Hepatic stellate cell (primary cell): Measurements from ENCODE around the gene NXPH3.
A peak's percentile ranks its signal among the peaks of the same experiment; 100 is the strongest.

ENCODE experiments used
- DNase-seq: peaks from one replicate; pipeline ENCODE4 v3.0.0; 2011; ENCODE audit warnings: low spot score

NXPH3 gene

DNA sequence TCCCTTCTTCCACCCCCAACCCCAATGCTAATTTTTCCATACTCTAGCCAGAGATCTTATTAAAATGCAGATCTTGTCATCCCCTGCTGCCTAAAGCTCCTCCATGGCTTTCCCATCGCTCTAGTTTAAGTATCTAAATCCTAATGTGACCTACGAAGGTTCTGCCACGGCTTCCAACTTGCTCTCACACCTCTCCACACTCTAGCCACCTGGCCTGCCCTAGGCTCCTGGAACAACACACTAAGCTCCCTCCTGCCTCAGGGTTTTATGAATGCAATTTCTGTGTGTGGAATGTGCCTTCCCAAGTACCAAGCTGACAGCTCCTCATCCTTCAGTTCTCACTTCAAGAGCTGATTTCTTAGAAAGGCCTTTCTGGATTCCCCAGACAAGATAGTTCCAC lies 16.6 kb downstream of the NXPH3 start:
- no peak for DNase-seq

DNA sequence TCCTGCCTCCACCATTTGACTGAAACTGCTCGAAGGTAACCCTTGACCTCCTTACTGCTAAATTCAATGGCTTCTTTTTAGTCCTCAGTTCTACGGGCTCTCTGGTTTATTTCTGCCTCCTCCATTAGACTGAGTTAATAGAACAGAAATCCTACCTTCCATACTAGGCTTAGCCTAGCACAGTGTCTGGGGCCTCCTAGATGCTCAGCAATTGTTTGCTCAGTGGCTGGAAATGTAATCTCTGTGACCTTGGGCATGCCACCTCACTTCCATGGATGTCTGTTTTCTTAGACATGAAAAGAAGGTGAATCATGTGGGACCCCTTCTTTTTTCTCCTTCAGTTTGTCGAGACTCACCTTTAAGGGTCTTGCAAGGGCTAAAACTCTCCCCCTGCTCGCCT lies 19.7 kb downstream of the NXPH3 start:
- no peak for DNase-seq

DNA sequence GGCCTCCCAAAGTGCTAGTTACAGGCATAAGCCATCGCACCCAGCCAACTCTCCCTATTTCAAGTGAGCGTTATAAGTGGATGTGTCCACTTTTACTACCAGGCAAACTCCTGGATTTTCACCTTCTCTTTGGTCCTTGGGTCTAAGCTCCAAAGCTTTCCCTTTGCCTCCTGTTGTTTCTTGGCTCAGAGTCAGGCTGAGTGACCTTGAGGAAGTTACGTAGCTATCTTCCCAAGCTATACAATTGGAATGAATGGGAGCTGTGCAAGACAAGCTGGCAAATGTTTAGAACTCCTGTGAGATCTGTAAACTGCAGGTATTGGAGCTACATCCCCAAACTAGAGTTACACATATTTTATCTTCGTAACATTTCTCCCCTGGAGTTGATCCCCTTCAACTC lies 20.3 kb downstream of the NXPH3 start:
- DNase-seq = no peak

DNA sequence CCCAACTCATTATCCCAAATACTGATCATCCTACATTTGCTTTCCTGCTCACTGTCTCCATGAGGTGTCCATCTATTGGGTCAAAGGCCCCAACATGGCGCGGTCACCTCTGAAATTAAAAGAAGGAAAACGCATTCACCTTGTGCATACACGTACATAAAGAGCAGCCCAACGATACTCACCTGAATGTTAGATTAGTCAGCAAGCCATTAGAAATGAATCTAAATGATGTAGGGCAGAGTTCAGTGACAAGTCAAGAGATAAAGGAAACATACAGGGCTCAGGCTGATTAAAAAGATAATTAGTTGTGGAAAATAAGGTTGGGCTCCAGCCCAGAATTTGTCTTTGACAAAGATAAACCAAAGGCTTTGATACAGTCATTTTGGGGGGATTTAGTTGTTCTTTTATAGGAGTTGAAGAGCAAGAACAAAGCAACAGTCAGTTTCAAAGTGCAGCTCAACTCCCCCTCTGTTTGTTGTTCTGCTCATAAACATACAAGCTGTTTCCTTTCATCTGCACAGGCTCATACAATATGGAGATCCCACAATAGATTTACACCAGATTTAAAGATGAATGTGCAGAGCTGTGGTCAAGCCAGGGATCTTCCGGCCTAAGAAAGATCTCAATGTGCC lies 21.1 kb downstream of the NXPH3 start:
- DNase-seq = no peak

DNA sequence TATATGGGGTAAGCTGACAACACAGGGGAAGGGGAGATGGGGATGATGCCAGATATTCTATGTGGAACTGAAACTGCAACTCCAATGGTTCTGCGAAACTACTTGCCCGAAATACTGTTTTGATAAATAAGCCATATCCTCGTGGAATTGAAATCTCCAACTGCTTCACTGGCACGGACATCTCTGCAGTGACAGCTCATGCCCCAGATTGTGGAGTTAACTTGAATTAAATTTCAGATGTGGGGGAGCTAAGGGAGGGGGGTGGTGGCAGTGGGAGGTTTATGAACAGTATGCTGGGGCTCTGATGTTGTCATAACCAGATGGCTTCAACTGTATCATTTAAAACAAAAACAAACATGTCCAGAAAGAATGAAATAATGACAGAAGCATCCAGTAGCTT lies 21.8 kb downstream of the NXPH3 start:
- DNase-seq = no peak

DNA sequence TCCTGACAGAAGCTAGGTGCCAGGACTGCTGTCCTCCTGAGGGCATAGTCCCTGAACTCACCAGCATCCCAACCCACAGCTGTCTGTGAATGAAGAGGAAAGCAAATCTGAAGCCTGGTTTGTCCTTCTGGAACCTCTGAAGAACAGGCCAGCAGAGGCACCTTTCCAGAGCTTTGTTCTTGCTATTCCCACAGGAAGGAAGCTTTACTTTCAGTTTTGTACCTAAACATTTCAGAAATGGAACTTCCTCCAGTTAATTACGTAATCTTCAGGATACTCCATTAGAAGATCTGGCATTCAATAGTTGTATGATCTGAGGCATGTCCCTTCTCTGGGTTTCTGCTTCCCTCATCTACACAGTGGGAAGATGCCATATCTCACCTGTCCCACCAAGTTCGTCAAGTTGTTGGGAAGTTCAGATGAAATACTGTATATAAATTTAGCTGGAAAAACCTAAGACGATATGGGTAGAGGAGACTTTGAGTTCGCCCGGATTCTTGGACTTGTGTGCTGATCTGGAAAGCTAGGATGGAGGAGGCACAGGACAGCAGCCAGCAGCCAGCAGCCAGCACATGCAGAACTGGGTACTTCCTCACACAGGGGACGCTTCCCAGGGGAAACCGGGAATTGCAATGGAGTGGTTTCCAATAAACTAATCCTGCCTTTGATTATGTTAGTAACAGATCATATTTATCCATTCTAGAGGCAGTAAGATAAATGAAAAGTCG lies 22.4 kb downstream of the NXPH3 start:
- no peak for DNase-seq

DNA sequence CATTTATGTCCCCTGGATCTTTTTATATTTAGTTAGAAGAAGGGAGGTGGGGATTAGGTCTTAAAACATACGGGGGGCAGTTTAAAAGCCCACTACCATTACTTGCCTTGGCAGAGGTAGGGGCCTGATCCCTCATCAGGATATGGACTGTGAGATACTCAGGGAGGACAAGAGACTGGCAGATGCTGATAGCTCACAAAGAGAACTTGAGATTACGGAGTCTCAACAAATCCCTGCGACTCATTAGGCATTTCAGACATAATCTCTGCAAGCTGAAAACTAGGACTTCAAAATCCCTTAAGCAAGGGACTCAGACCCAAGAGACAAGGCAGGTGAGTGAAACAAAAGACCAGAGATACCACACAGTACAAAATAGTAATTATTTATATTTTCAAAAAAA lies 23.2 kb downstream of the NXPH3 start:
- DNase-seq = no peak

DNA sequence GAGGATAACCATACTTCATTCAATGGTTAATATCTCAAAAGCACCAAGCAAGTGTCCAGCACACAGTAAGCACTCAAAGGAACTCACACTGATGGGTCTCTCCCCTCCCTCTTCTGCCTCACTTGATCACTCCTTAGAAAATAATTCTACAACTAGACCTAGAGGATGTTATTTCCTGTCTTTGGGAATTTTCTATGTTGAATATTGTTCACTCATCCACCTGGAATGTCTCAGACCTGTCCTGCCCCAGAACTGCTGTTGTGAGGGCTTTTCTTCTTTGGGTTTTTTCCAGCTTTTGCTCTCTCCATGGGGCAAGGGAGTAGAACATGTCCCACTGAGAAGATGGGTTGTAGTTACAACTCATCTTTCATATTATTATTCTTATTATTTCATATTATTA lies 25.3 kb downstream of the NXPH3 start:
- DNase-seq = no peak

DNA sequence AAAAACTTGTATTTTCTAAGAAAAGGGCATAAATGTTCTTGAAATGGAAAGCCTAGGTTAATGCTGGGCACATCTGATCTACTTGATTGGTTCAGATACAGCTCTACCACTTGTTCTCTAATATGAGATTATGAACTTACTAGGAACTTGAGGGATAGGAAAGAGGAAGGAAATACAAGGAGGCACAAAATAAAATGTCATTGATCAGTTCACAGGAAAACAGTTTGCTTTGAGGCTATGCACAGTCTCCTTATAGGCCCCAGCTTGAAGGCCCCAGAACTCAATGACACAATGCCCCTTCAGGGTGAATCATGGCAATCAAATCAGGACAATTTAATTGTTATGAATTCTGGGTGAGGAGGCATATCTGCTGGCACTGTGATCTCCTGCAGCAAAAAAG lies 27.1 kb downstream of the NXPH3 start:
- DNase-seq = no peak

DNA sequence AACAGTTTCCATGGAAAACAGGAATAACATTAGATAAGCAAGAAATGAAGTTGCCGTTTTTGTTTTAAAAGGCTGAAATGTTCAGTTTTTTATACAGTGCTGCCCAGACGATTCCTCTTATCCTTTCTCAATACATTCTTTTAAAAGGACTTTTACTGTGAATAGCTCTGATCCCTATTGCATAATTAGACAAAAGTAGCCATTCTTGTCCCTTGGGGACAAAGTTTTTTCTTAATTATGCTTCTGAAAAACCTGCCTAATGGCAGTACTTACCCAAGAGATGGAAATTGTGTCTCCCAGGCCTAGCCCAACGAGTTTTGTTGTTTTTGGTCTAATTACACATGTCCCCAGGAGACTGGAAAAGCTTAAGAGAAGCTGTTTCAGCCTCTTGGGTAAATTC lies 27.6 kb downstream of the NXPH3 start:
- DNase-seq = no peak

DNA sequence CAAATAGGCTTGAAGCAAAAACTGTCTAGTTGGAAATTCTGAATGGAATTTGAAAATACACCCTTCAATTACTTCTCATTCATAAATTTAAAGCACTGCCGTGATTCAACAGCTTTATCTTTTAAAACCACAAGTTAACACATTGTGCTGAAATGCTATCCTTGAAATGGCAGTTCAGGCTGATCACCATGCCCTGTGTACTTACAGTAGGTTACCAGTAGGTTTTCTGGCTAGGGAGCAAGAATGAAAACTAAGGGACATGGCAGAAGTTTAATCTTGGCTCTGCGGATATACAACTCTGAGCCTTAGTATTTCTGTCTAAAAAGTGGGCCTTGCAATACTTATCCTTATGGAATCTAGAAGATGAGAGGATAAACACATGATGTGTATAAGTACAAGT lies 28.0 kb downstream of the NXPH3 start:
- no peak for DNase-seq

DNA sequence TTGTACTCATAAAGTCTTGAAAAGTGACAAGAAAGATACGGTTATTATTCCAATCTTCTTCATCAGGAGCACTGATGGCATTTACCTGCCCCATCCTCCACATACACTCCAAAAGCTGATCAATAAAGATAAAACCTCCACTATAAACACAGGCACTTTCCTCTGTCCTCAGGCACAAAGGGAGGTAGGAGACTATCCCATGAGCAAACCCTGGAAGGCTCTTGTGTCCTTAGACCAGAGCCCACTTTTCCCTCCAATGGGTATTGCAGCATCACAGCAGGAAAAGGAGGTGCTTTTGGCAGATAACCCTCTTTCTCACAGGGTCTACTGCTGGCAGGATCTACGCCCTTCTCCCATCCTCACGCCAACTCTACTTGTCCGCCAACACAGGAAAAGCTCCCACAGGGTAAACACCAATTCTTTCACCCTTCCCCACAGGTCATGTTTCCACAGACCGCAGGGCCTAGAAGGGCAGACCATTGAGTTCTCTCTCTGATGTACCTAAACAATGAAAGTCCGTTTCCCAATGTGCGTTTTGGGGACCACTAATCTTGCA lies 28.7 kb downstream of the NXPH3 start:
- DNase-seq = no peak

DNA sequence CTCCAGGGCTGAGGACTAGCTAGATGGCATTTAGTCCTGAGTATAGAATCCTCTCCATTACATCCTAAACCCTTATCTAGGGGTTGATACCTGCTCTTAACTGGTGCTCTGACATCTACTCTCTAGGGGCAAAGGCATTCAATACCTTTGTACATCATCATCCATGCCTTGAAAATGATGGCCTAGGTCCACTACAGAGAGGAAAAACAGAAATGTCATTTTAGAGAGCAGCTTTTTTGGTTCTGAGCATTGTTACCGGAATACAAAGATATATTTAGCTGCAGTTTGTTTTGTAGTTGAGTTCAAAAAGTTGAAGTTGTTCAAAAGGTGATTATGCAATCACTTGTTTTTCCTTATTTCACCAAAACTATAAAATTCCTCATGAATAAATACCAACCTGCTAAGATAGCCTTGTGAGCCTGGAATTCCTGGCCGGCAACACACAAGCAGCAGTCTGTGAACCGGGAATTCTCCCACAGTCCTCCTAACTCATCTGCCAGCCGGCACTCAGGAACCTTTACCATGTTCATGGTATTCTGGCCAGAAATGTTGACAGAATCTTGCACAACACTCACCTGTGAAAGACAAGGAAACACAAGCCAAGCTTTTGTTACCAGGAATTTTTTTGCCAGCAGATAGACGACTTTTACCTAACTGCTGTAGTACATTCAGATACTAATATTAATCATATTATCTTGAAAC lies 35.4 kb downstream of the NXPH3 start:
- no peak for DNase-seq

DNA sequence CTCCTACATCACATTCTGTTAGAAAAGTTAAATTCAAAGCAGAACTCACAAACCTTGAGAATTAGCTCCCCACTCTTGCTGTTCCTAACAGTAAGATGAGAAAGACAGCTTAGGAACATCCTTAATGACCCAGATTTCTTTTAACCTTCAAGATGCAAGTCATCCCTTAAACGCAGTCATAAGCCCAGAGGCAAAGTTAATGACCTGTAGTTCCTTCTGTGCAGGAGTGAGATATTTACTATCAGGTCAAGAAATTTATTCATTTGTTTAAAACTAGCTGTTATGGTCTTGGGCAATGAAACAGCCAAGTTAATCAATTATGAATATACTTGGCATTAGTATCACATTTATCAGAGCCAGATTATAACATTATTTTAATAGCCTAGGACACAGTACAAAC lies 37.1 kb downstream of the NXPH3 start:
- DNase-seq = no peak

DNA sequence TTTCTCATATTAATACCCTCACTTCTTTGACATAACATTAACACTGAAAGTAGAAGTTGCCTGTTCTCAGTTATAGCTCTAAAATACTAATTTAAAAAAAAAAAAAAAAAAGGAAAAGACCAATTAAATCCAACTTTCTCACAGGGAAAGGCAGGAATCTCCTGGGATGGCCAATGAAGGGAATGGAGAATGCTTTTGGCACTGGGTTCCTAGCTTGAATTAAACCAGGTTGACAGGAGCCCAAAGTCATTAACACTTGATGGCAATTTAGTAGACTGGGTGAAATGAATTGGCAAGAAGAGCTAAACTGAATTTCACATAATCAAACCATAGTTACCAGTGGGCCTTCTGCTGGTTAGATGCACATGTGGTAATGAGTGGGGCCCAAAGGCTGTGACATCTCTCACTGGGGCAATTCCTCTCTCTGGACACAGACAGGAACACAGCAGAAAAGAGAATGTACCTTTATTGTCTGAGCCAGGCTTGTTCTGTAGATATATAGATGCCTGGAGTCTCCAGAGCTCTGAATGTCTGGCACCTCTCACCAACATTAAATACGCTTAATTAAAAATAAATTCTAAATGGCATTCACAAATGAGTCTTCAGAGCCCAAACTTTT lies 37.6 kb downstream of the NXPH3 start:
- DNase-seq = no peak

DNA sequence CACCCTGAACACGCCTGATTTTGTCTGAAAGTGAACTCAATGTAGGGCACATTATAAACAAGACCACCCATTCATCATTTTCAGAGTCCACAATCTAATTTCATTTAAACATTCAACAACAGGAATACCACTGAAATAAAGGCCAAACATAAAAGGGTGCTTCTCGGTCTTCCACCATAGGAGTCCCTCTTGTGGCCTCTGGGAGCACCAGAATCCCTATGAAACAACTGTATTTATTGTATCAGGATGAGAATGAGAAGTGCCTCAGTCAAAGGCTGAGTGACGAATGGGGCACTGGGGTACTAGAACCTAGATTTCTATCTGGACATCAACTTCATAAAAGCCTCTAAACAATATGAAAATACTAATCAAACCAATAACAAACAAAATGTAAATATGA lies 40.4 kb downstream of the NXPH3 start:
- peak; percentile 19 for DNase-seq

DNA sequence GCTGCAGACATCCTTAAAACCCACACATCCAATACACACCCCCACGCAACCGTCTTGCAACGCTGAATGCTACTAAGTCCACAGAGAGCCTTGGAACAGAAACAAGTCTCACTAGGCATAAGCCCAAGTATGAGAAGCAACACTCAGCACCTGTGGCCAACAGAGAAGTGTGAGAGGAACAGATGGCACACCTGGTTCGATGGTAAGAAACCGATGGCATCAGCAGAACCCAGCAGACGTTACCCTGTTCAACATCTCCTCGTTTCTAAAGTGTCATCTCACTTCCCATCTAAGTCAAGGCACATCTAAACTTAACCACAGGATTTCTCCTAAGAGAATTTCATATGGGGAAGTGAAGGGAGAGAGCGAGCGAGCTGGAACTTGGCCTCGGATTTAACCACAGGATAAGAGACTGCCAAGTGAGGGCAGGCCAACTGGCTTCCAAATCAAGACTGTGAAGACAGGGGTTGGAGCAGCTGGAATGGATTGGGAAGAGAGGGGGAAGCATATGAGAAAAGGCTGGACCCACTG lies 41.0 kb downstream of the NXPH3 start:
- DNase-seq = no peak

DNA sequence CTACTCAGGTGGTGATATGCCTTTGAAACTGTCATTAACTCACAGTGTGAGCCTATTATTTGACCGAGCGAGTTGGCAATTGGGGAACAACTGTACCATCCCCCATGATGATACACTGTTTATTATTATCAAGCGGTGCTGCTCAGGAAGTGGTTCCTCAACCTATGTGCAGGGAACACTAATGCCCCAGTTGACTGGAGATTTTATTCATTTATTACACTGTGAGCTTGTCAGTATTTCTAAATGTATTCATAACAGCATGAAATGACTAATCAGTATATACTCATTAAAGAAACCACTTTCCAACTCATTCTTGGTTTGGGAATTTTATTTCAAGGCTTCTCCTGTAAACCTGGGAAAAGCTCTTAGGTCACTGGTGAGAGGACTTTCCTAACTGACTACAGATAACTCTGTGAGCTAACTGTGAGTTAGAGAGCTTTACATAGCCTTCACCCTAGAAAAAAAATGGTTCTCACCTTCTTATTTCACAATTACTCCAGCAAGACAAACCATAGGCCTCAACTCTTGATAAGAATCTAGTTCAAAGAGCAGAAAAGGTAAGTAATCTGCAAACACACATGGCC lies 42.4 kb downstream of the NXPH3 start:
- DNase-seq = no peak

DNA sequence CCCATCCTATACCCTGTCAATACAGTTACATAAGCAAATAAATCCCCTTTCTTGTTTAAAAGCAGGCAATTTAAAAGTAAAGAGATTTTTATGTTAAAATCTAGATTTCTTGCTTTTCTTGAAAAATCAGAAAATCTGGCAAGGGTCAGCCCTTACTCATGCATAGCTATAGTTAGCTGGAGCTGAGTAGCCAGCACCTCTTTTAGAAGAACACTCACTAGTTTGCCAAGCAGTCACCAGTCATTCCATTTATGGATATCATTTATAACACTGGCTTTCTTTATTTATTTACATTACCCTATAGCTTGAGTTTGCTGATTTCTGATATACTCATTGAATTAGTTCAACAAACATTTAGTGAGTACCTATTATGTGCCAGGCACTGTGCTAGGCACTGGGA lies 45.7 kb downstream of the NXPH3 start:
- DNase-seq = no peak

DNA sequence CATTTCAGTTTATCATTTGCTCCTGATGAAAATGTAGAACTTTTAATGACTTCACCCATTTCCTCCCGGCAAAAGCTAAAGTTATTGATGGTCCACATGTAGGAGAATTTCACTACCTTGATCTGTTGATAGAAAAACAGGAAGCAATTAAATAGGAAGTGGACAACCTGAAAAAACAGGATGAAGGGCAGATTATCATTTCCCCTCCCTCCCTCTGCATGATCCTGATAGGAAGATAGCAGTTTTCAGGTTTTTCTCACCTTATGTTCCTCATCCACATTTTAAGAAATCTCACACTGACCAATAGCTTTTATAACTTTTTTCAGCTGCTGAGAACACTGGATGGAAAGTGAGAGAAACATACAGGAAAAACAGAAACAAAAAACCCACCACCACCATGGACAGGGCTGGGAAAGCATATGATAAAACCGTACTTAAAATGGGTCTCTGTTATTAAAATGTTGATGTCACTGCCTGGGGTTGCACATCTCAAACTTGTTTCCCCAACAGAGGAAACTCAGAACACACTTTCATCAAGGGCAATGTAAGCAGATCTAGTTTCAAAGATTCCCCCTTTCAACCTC lies 46.4 kb downstream of the NXPH3 start:
- no peak for DNase-seq

DNA sequence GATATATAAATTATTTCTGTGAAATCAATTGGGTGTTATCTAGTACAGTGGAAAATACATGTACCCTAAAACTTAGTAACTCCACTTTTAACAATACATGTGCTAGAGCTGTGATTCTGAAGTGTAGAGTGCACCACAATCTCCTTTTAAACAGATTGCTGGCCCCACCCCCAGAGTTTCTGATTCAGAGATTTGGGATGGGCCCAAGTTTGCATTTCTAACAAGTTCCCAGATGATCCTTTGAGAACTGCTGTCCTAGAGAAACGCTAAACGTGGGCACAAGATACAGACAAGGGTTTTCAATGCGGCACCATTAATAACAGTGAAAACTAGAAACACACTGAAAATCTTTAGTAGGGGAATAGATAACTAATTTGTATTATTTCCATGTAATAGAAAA lies 49.2 kb downstream of the NXPH3 start:
- DNase-seq = peak; percentile 21

DNA sequence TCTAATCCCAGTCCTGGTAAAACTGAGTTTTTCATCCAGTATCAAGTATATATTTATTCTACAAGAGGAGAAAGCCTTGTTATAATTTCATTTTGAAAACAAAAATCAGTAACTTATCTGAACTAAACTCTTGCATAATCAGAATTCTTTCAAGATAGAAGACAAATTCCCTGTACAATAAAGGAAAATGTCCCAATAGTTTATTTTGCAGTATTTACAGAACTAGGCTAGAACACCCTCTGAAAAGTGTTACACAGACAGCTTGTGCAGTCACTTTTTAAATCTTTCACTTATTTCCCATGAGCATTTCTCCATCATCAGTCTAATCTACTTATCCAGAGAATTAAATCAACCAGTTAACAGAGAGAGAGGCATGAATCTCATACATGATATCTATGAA lies 53.8 kb downstream of the NXPH3 start:
- no peak for DNase-seq
